NCI-H2227 treated with DMSO at 0.1 percent for 48 hours (cell line): Measurements from ENCODE around the gene PPP2R5D.
A peak's percentile ranks its signal among the peaks of the same experiment; 100 is the strongest.

Source experiments
- DNase-seq: peaks from one replicate; lab custom pipeline; 2025; lab: John Stamatoyannopoulos, UW

The PPP2R5D gene

GRCh38 chr6:43059168-43060033, 75.0 kb downstream of the PPP2R5D start, which contains the start of the genes KLC4 and MRPL2:
Gene KLC4 (plus strand): TSS chr6:43059631. CDS start chr6:43061336, 1,705 bp downstream.
Gene MRPL2 (minus strand): TSS chr6:43059434. CDS start chr6:43059381, 53 bp downstream.
- peak; percentile 96 for DNase-seq

GRCh38 chr6:43060034-43060754, 75.8 kb downstream of the PPP2R5D start:
- DNase-seq = no peak

GRCh38 chr6:43060755-43061633, 76.6 kb downstream of the PPP2R5D start:
- no peak for DNase-seq

GRCh38 chr6:43061861-43062260, 77.5 kb downstream of the PPP2R5D start:
- no peak for DNase-seq
